Mesenchymal stem cell (in vitro differentiated cells and primary cell): ENCODE data around the gene POLR2H.

Source experiments
- DNase-seq: peaks from one replicate; pipeline ENCODE4 v3.0.0-alpha.2; 2013
- H2AFZ ChIP-seq: one replicate; pipeline ENCODE4 v1.6.1; 2013; ENCODE audit warnings: low read depth, mild to moderate bottlenecking, control low read depth, inconsistent platforms, low read length, moderate library complexity
- H2AK5ac ChIP-seq: 2 replicates; pipeline ENCODE4 v1.6.1; 2013; ENCODE audit warnings: low read length, moderate library complexity, mild to moderate bottlenecking, inconsistent platforms; ENCODE audit not compliant: severe bottlenecking
- H2BK120ac ChIP-seq: one replicate; pipeline ENCODE4 v1.6.1; 2013; ENCODE audit warnings: low read depth, mild to moderate bottlenecking, inconsistent platforms, low read length, moderate library complexity
- H2BK12ac ChIP-seq, 2 experiments: one replicate each; pipeline ENCODE4 v1.6.1; 2013; ENCODE audit warnings: inconsistent platforms in 2 of 2, low read length in 2 of 2, mild to moderate bottlenecking in 2 of 2, moderate library complexity in 2 of 2, control low read depth in 1 of 2
- H2BK15ac ChIP-seq: one replicate; pipeline ENCODE4 v1.6.1; 2013; ENCODE audit warnings: mild to moderate bottlenecking, low read depth, inconsistent platforms; ENCODE audit not compliant: poor library complexity, severe bottlenecking
- H2BK5ac ChIP-seq: 2 replicates; pipeline ENCODE4 v1.6.1; 2013; ENCODE audit warnings: low read depth, mild to moderate bottlenecking, low read length, control low read depth, inconsistent platforms; ENCODE audit not compliant: poor library complexity, severe bottlenecking
- H3K14ac ChIP-seq, 2 experiments: one replicate each; pipeline ENCODE4 v1.6.1; 2013; ENCODE audit warnings: inconsistent platforms in 2 of 2, low read length in 2 of 2, control low read depth in 1 of 2, mild to moderate bottlenecking in 1 of 2, moderate library complexity in 1 of 2
- H3K18ac ChIP-seq, 2 experiments: one replicate each; pipeline ENCODE4 v1.6.1; 2013; ENCODE audit warnings: inconsistent platforms in 2 of 2, low read length in 2 of 2, control low read depth in 1 of 2, low read depth in 1 of 2, mild to moderate bottlenecking in 1 of 2
- H3K23ac ChIP-seq, 2 experiments: one replicate each; pipeline ENCODE4 v1.6.1; 2013; ENCODE audit warnings: inconsistent platforms in 2 of 2, low read length in 2 of 2, mild to moderate bottlenecking in 2 of 2, moderate library complexity in 2 of 2, control low read depth in 1 of 2
- H3K27ac ChIP-seq: 2 replicates; pipeline ENCODE4 v1.5.1; 2013; ENCODE audit warnings: mild to moderate bottlenecking, moderate library complexity, low read length, control low read depth, inconsistent platforms; ENCODE audit not compliant: poor library complexity, severe bottlenecking
- H3K27me3 ChIP-seq, 2 experiments: 2 replicates each; pipeline versions ENCODE4 v1.6.1 to v1.7.0; 2013; ENCODE audit warnings: low read length in 2 of 2, mild to moderate bottlenecking in 2 of 2, moderate library complexity in 2 of 2, control low read depth in 1 of 2, inconsistent platforms in 1 of 2; ENCODE audit not compliant: control insufficient read depth in 1 of 2, insufficient read depth in 1 of 2
- H3K36me3 ChIP-seq, 2 experiments: 2 replicates each; pipeline versions ENCODE4 v1.6.1 to v1.7.0; 2013; ENCODE audit warnings: low read length in 2 of 2, control low read depth in 1 of 2, inconsistent platforms in 1 of 2, low read depth in 1 of 2, mild to moderate bottlenecking in 1 of 2; ENCODE audit not compliant: insufficient read depth in 2 of 2, control insufficient read depth in 1 of 2
- H3K4ac ChIP-seq, 2 experiments: one replicate each; pipeline ENCODE4 v1.6.1; 2013; ENCODE audit warnings: inconsistent platforms in 2 of 2, low read length in 2 of 2, mild to moderate bottlenecking in 2 of 2, moderate library complexity in 2 of 2, control low read depth in 1 of 2, low read depth in 1 of 2
- H3K4me1 ChIP-seq: 2 replicates; pipeline ENCODE4 v1.6.1; 2013; ENCODE audit warnings: low read depth, low read length, control low read depth; ENCODE audit not compliant: control insufficient read depth, insufficient read depth
- H3K4me2 ChIP-seq: 2 replicates; pipeline ENCODE4 v1.6.1; 2013; ENCODE audit warnings: low read length, mild to moderate bottlenecking, inconsistent platforms; ENCODE audit not compliant: poor library complexity, severe bottlenecking
- H3K4me3 ChIP-seq, 2 experiments: 2 replicates each; pipeline versions ENCODE4 v1.5.1 to v1.7.0; 2013; ENCODE audit warnings: low read length in 2 of 2, mild to moderate bottlenecking in 2 of 2, control low read depth in 1 of 2, low read depth in 1 of 2; ENCODE audit not compliant: insufficient read depth in 1 of 2
- H3K79me1 ChIP-seq: replicated peaks from 2 replicates; pipeline ENCODE4 v1.6.1; 2013; ENCODE audit warnings: mild to moderate bottlenecking, control low read depth, low read length, inconsistent platforms; ENCODE audit not compliant: poor library complexity, severe bottlenecking
- H3K9ac ChIP-seq: 2 replicates; pipeline ENCODE4 v1.7.0; 2013; ENCODE audit warnings: mild to moderate bottlenecking, low read length, moderate library complexity
- H3K9me3 ChIP-seq: 2 replicates; pipeline ENCODE4 v1.7.0; 2013; ENCODE audit warnings: mild to moderate bottlenecking, low read length; ENCODE audit not compliant: control insufficient read depth
- H4K8ac ChIP-seq: one replicate; pipeline ENCODE4 v1.6.1; 2013; ENCODE audit warnings: inconsistent platforms, mild to moderate bottlenecking, low read length, moderate library complexity
- H4K91ac ChIP-seq: one replicate; pipeline ENCODE4 v1.6.1; 2013; ENCODE audit warnings: mild to moderate bottlenecking, low read length, inconsistent platforms
- WGBS: methylation state at CpG from one replicate; pipeline ENCODE4 v1.1.7; 2013; ENCODE audit warnings: mixed read lengths; 5-methylcytosine and 5-hydroxymethylcytosine counted together

The POLR2H gene

DNA sequence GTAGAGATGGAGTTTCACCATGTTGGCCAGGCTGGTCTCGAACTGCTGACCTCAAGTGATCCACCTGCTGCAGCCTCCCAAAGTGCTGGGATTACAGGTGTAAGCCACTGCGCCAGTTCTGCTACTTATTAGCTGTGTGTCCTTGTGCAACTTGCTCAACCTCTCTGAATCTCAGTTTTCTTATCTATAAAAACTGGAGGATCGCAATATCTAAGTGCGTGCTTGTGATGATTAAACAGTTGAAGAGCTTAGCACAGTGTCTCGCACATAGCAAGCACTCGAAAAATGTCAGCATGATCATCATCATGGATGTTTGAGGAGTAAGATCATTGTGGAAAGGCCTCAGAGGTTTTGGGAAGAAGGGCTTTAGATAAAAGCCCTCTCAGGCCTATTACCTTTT lies 10.9 kb upstream of the POLR2H start:
- Histone ChIP-seq H3K79me1 (peaks cover 5% of the 10 kb centered on the region), H3K4me2 (no peak overlapping the region), H3K27me3 (no peaks in the 10 kb centered on the region), H2BK12ac (no peak overlapping the region), H3K4me1 (peaks cover 46% of the 10 kb centered on the region), H3K27ac (no peak overlapping the region), H4K91ac (no peak overlapping the region), H2BK120ac (no peak overlapping the region), H3K14ac (no peak overlapping the region), H3K4ac (no peak overlapping the region), H3K9me3 (no peaks in the 10 kb centered on the region), H4K8ac (no peak overlapping the region), H2BK5ac (no peak overlapping the region), H3K4me3 (no peak overlapping the region), H2AK5ac (no peak overlapping the region), H2AFZ (no peak overlapping the region), H3K18ac (no peak overlapping the region), H3K9ac (no peak overlapping the region), H3K36me3 (peaks cover 27 to 49% of the 10 kb centered on the region in 2 experiments), H2BK15ac (no peak overlapping the region), H3K23ac (no peak overlapping the region)
- no peak for DNase-seq
- WGBS: 92% methylated on average over 6 of the region's 6 CpGs

DNA sequence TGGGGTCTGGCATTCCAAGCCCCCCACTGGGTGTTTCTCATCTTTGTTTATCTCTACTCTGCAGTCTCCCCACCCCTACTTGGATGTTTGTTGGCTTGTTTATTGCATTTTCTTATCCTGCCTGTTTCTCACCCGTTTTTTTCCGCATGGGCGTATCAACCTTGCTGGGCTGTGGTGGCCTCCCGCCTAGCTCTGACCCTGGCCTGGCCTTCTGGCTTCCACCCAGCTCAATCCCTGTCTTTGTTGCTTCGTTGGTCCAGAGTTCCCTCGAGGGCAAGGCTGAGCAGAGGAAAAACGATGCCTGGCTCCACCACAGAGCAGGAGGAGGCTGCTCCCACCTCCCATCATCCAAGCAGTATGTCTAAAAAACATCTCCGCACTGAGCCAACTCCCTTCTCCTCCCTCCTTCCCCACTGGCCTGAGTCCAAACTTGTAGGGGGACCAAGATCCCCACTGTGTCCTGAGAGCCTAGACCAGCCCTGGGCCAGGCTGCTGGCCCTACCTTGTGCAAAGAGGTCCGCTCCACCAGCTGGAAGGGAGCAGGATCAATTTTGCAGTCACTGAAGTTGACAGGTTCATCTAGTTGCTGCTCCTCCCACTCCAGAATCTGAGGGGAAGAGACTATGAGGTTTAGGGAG lies 9.9 kb upstream of the POLR2H start:
- Histone ChIP-seq H3K9me3 (no peaks in the 10 kb centered on the region), H2BK120ac (no peak overlapping the region), H3K4ac (no peak overlapping the region), H4K8ac (no peak overlapping the region), H3K79me1 (peaks cover 3% of the 10 kb centered on the region), H2BK12ac (no peak overlapping the region), H2BK5ac (no peak overlapping the region), H3K4me1 (peaks cover 39% of the 10 kb centered on the region), H3K27ac (no peak overlapping the region), H3K4me2 (peak overlapping the region; percentile 8), H2AK5ac (peak overlapping the region; percentile 47), H3K36me3 (peaks cover 26 to 48% of the 10 kb centered on the region in 2 experiments), H2AFZ (no peak overlapping the region), H3K4me3 (no peak overlapping the region), H3K18ac (no peak overlapping the region), H3K9ac (no peak overlapping the region), H3K27me3 (no peaks in the 10 kb centered on the region), H3K14ac (no peak overlapping the region), H4K91ac (no peak overlapping the region), H2BK15ac (no peak overlapping the region), H3K23ac (no peak overlapping the region)
- no peak for DNase-seq
- 52% methylated on average over 9 of the region's 9 CpGs for WGBS

DNA sequence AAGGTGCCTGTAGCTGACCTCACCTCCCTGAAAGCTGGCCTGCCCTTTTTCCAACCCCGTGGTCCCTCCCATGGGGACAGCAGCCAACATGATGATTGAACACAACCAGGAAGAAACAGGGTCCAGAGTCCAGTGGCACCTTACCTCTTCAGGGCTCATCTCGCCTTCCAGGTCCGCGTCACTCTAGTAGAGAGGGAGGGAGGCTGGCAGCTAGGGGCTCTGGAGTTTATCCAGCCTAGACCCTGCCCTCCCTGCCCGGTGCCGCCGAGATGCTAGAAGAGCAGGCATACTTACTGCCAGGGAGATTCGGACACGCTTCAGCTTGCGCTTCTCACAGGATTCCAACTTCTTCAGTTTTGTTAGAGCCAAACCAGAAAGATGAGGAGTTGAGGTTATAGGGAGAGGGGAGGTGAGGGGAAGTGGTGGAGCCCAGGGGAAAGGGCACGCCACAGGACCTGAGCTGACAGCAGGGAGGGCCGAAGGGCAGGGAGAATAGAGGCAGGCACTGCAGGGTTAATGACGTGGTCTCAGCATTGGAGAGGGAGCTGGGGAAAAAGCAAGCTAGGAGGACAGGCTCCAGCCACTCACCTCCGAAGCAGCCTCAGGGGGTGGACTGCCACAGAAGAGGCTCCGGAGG lies 9.2 kb upstream of the POLR2H start:
- H3K79me1 ChIP-seq: peaks cover 3% of the 10 kb centered on the region
- H4K91ac ChIP-seq: no peak overlapping the region
- no peak overlapping the region for H3K4me2 ChIP-seq
- no peak overlapping the region for H2BK15ac ChIP-seq
- no peak overlapping the region for H2BK12ac ChIP-seq
- no peak overlapping the region for H3K4me3 ChIP-seq
- peaks cover 26 to 52% of the 10 kb centered on the region in 2 experiments for H3K36me3 ChIP-seq
- H2BK5ac ChIP-seq: no peak overlapping the region
- H3K9me3 ChIP-seq: no peaks in the 10 kb centered on the region
- WGBS: 94% methylated on average over 15 of the region's 15 CpGs
- no peak overlapping the region for H3K23ac ChIP-seq
- no peak overlapping the region for H3K4ac ChIP-seq
- peak overlapping the region; percentile 47 for H2AK5ac ChIP-seq
- no peak overlapping the region for H2AFZ ChIP-seq
- H2BK120ac ChIP-seq: no peak overlapping the region
- no peaks in the 10 kb centered on the region for H3K27me3 ChIP-seq
- no peak overlapping the region for H3K9ac ChIP-seq
- no peak for DNase-seq
- no peak overlapping the region for H3K18ac ChIP-seq
- no peak overlapping the region for H3K27ac ChIP-seq
- no peak overlapping the region for H4K8ac ChIP-seq
- peaks cover 36% of the 10 kb centered on the region for H3K4me1 ChIP-seq
- H3K14ac ChIP-seq: no peak overlapping the region

DNA sequence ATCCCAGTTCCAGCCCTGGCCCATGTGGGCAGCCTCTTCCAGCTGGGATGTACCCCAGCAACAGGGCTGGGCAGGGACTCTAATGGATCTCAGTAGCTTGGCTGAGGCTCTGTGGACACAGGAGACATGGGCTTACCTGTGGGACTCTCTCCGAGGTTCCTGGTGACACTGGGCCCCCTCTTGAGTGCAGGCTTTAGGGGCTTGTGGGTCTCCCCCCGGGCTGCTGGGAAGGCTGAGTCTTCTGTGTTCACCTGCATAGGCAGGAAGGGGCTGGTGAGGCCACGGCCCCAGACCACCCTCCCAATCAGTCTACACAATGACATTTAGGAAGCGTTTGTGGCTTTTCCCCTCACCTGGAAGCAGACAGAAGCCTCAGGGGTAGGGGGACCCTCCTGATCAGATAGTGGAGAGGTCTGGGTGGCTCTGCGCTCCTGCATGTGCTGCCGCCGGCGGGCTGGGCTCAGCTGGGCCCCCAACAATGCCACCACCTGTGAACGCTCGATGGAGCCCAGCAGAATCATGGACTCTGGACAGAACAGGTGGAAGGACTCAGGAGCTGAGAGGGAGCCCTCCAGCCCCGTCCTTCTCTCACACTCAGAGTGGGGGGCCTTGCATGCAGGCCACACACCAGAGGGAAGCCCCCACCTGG lies 8.5 kb upstream of the POLR2H start:
- Histone ChIP-seq H3K18ac (no peak overlapping the region), H3K4me1 (peaks cover 32% of the 10 kb centered on the region), H3K27me3 (no peaks in the 10 kb centered on the region), H2BK120ac (no peak overlapping the region), H3K79me1 (peaks cover 3% of the 10 kb centered on the region), H3K4me2 (no peak overlapping the region), H2BK15ac (no peak overlapping the region), H4K8ac (no peak overlapping the region), H3K9me3 (no peaks in the 10 kb centered on the region), H3K4me3 (no peak overlapping the region), H3K27ac (no peak overlapping the region), H2BK12ac (no peak overlapping the region), H4K91ac (no peak overlapping the region), H2BK5ac (no peak overlapping the region), H3K36me3 (peaks cover 33 to 59% of the 10 kb centered on the region in 2 experiments), H2AK5ac (no peak overlapping the region), H3K4ac (no peak overlapping the region), H3K9ac (no peak overlapping the region), H3K14ac (no peak overlapping the region), H2AFZ (no peak overlapping the region), H3K23ac (no peak overlapping the region)
- DNase-seq: no peak
- 93% methylated on average over 10 of the region's 11 CpGs for WGBS
